Heart right ventricle (tissue), 16 donors: ENCODE data around the gene TBXAS1. TPM values are rescaled to one million over a fixed set of nuclear protein-coding genes. Genes with fewer than 3 reads are reported as not detected.

Source experiments
- ATAC-seq, 8 donors: fragments of 200-7000 bp; cut with Tn5 transposase; one replicate each; pipeline ENCODE4 v1.9.1; 2020; ENCODE audit warnings: mild to moderate bottlenecking in 8 of 8, moderate library complexity in 8 of 8, moderate number of reproducible peaks in 1 of 8
- DNase-seq, 2 donors: peaks; one replicate each; pipeline ENCODE4 v3.0.0-alpha.2; 2020
- H3K27ac ChIP-seq, 10 donors: fragments of 200-600 bp; sonication (generic) in 2 of 10; one replicate each; pipeline versions ENCODE4 v1.5.0 to v1.8.0; 2020 to 2022; ENCODE audit warnings: mild to moderate bottlenecking in 3 of 10
- H3K27me3 ChIP-seq, 7 donors: fragments of 200-600 bp; one replicate each; pipeline ENCODE4 v1.8.0; 2021 to 2022; ENCODE audit warnings: mild to moderate bottlenecking in 2 of 7
- H3K36me3 ChIP-seq, 9 donors: fragments of 200-600 bp; sonication (generic) in 1 of 9; one replicate each; pipeline versions ENCODE4 v1.5.0 to v1.8.0; 2020 to 2022; ENCODE audit warnings: mild to moderate bottlenecking in 2 of 9
- H3K4me1 ChIP-seq, 9 donors: fragments of 200-600 bp; sonication (generic) in 1 of 9; one replicate each; pipeline versions ENCODE4 v1.5.0 to v1.8.0; 2020 to 2022; ENCODE audit warnings: mild to moderate bottlenecking in 4 of 9
- H3K4me3 ChIP-seq, 10 donors: fragments of 200-600 bp; sonication (generic) in 2 of 10; one replicate each; pipeline versions ENCODE4 v1.5.0 to v1.8.0; 2020 to 2022; ENCODE audit warnings: mild to moderate bottlenecking in 7 of 10, moderate library complexity in 2 of 10
- H3K9me3 ChIP-seq, 11 donors: fragments of 200-600 bp in 10 of 11; sonication (generic) in 2 of 11; one replicate each; pipeline versions ENCODE4 v1.5.0 to v1.8.0; 2013 to 2022; ENCODE audit warnings: mild to moderate bottlenecking in 2 of 11, control low read depth in 1 of 11, moderate library complexity in 1 of 11
- WGBS, 2 donors: extraction: QIAGEN DNeasy Blood & Tissue Kit; methylation state at CpG; one replicate each; pipeline ENCODE4 v1.1.7; 2013; ENCODE audit warnings: inconsistent platforms in 1 of 2; 5-methylcytosine and 5-hydroxymethylcytosine counted together
- intact Hi-C, 10 donors: fragments of 100-400 bp; cut with DNase I; formaldehyde crosslinking; loops; one replicate each; pipeline versions ENCODE4 v1.11.1 to v1.14.2; 2022
- polyA plus RNA-seq, 2 donors: library from polyadenylated mRNA; stranded (reverse); fragments of 200-250 nt; gene quantifications; one replicate each; pipeline ENCODE4 v1.2.3, GENCODE V29; 2013
- total RNA-seq, 10 donors: library from RNA; stranded (reverse); fragmentation: NEBNext Ultra II Directional in 3 of 10; extraction: Animal tissue kit (Norgen Biotek cat#: 25700) in 3 of 10; gene quantifications; one replicate each; pipeline versions ENCODE4 v1.2.1 to v1.2.4, GENCODE V29; 2021 to 2023
- TF ChIP-seq, protein P1 (sequence below), 9 donors: fragments of 200-600 bp; sonication (generic) in 2 of 9; IDR thresholded peaks; one replicate each; pipeline versions ENCODE4 v1.5.0 to v1.8.0; 2021 to 2022; ENCODE audit warnings: antibody characterized with exemption in 9 of 9, mild to moderate bottlenecking in 5 of 9, moderate library complexity in 1 of 9
- donor health status: Arrhythmogenic right ventricular cardiomyopathy.
- donor health status: ischemic (EF 13 %, LVEDD 7.1; RV severe dilation, severe dysfunction).
- donor health status: healthy with polysubstance abuse.
- donor health status: DM: no; HTN: yes; CAD: no.
- donor health status: DM: no; HTN: no; CAD: no.
- donor health status: ischemic (EF 25% LVEDD 6.9; RV normal size, moderate dysfunction).
- donor health status: ischemic (EF 25% LVEDD 5.7; RV mildly dilated, moderate dysfunction).
- donor health status: healthy.
- donor health status: DM: yes; HTN: yes; CAD: no.
- donor health status: Ischemic cardiomyopathy.
- donor health status: ischemic (EF 35%, LVEDD 5.7; RV mildly dilated, moderate dysfunction).
- donor health status: nonischemic (EF 11% LVEDD 7.7; RV severe dilation, severe dysfunction).
- donor health status: DM: yes; HTN: yes; CAD: no.
- donor health status: PGD.
- donor health status: ischemic (EF 29% LVEDD 5.4; RV normal size, mild dysfunction).
- donor health status: nonischemic (EF 23%, LVEDD 6.1; RV moderate dilation, normal function).

TBXAS1 gene
- total and polyA plus RNA-seq, 12 donors = 1.7 to 17.7 (median 3.7) TPM

DNA sequence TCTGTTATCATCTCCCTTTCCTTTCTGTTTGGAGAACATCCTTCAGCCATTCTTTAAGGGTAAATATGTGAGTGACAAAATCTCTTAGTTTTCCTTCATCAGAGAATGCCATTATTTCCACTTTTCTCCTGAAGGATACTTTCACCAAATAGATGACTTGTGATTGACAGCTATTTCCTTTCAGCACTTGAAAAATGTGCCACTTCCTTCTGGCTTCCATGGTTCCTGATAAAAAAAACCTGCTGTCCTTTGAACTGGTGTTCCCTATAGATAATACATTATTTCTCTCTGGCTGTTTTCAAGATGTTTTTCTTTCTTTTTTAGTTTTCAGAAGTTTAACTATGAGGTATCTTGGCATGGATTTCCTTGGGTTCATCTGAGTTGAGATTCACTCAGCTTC is 79.7 kb downstream of the TBXAS1 start:
- ATAC-seq (no peak), DNase-seq (no peak)
- intact Hi-C loops = no loop called here
- peaks cover 0 to 2% (median 0%) of the 10 kb centered on the region in 9 donors for H3K4me1 ChIP-seq
- no peaks in the 10 kb centered on the region for H3K27me3 ChIP-seq
- TF ChIP-seq, protein P1, sequence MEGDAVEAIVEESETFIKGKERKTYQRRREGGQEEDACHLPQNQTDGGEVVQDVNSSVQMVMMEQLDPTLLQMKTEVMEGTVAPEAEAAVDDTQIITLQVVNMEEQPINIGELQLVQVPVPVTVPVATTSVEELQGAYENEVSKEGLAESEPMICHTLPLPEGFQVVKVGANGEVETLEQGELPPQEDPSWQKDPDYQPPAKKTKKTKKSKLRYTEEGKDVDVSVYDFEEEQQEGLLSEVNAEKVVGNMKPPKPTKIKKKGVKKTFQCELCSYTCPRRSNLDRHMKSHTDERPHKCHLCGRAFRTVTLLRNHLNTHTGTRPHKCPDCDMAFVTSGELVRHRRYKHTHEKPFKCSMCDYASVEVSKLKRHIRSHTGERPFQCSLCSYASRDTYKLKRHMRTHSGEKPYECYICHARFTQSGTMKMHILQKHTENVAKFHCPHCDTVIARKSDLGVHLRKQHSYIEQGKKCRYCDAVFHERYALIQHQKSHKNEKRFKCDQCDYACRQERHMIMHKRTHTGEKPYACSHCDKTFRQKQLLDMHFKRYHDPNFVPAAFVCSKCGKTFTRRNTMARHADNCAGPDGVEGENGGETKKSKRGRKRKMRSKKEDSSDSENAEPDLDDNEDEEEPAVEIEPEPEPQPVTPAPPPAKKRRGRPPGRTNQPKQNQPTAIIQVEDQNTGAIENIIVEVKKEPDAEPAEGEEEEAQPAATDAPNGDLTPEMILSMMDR (IDR thresholded peaks at IDR 0.05) = no peak
- H3K27ac ChIP-seq = no peak overlapping the region
- peaks cover 0 to 34% (median 0%) of the 10 kb centered on the region in 9 donors for H3K36me3 ChIP-seq
- H3K4me3 ChIP-seq = no peak overlapping the region
- H3K9me3 ChIP-seq = peaks cover 0 to 13% (median 0%) of the 10 kb centered on the region in 11 donors

DNA sequence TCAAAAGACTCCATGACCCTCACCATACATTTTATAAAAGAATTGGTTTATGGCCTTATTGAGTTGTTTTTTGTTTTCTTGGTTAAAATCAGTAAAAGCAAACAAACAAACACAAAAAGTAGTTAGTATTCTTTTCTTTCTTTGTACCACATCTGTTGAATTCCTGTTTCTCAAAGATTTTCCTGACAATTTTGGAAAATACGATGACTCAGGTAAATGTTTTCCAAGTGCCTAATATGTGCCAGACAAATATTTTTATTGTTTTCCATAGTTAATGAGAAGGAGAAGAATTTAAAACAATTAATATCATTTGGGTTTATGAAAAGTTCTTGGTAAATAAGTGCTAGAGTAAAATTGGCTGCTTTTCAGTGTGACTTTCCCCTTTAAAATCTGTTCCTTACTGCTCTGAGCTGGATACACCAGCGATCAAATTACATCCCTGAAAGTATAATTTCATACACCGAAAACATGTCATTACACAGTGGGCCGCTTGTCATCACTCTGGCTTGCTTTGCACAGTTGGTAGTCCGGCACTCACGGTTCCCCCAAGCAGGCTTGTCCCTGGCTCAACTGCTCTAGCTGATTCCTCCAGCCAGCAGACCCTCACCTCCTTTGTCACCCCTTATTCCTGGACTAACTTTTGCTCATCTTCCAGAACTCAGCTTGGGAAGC is 80.5 kb downstream of the TBXAS1 start:
- DNase-seq = no peak
- Histone ChIP-seq H3K4me3 (no peak overlapping the region), H3K27me3 (no peaks in the 10 kb centered on the region), H3K36me3 (peaks cover 0 to 34% (median 0%) of the 10 kb centered on the region in 9 donors), H3K9me3 (peaks cover 0 to 13% (median 0%) of the 10 kb centered on the region in 11 donors), H3K27ac (no peak overlapping the region), H3K4me1 (peaks cover 0 to 10% (median 0%) of the 10 kb centered on the region in 9 donors)
- 59 to 66% methylated on average over 6 of the region's 6 CpGs for WGBS, 2 donors
- TF ChIP-seq, protein P1 (IDR thresholded peaks at IDR 0.05) = no peak
- no peak for ATAC-seq
- intact Hi-C loops = no loop called here

DNA sequence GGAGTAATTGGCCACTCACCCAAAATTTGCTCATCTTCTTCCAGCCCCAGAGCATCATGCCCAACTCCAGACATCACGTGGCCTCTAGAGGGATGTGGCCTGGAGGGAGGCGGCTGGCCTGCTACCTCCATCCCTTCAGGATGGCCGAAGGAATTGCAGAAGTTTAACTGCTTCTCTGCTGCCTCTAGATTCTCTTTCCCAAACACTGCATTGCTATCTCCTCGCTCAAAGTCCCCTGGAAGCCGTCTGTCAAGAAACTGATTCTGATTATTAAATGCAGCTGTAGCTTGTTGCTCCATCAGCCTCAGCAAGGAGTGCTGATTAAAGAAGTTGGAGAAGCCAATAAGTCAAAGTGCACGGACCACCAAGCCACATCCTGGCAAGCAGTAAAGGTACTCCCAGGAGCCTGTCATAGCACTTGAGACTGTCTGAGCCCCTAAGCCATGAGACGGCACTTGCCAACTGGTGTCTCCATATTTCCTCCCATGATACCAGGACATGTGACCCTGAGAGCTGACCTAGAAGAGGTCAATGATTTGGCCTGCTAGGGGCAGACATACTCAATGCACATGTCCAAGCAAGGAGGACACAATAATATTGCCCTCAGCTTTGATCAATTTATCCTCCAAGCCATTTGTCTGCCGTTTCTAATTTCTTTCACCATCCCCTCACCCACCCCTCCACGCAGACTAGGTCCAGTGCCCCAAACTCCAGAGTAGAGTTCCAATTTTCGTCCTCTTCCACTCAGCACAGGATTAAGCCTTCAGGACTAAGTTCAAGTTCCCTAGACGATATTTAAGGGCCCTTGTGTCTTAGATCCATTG is 84.2 kb downstream of the TBXAS1 start:
- Histone ChIP-seq H3K4me1 (peaks cover 0 to 45% (median 14%) of the 10 kb centered on the region in 9 donors), H3K27me3 (no peaks in the 10 kb centered on the region), H3K27ac (no peak overlapping the region), H3K36me3 (peaks cover 0 to 51% (median 0%) of the 10 kb centered on the region in 9 donors), H3K9me3 (no peaks in the 10 kb centered on the region), H3K4me3 (no peak overlapping the region)
- DNase-seq (no peak), ATAC-seq (no peak)
- TF ChIP-seq, protein P1 (IDR thresholded peaks at IDR 0.05) = no peak
- intact Hi-C loops = no loop called here
- WGBS, 2 donors = 75 to 81% methylated on average over 11 of the region's 11 CpGs

DNA sequence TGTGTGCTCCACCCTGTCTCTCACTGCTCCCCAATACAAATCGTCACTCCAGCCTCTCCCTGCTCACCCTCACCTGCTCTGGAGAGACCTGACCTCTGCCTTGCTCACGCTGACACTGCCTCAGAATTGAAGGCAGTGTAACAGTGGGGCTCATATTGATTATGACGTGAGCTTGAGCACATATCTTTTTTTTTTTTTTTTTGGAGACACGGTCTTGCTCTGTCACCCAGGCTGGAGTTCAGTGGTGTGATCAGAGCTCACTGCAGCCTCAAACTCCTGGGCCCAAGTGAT is 84.7 kb downstream of the TBXAS1 start:
- TF ChIP-seq, protein P1 (IDR thresholded peaks at IDR 0.05) = no peak
- intact Hi-C loops = no loop called here
- no peak for DNase-seq
- H3K27me3 ChIP-seq = no peaks in the 10 kb centered on the region
- no peak overlapping the region for H3K4me3 ChIP-seq
- H3K36me3 ChIP-seq = peaks cover 0 to 51% (median 0%) of the 10 kb centered on the region in 9 donors
- H3K27ac ChIP-seq = no peak overlapping the region
- H3K4me1 ChIP-seq = peaks cover 0 to 47% (median 19%) of the 10 kb centered on the region in 9 donors
- 83 to 96% methylated on average over 4 of the region's 4 CpGs for WGBS, 2 donors
- no peak for ATAC-seq
- H3K9me3 ChIP-seq = no peaks in the 10 kb centered on the region
